GM12891 (cell line): ENCODE measurements around the gene TTC27.

Source experiments
- POLR2A ChIP-seq: IDR thresholded peaks from 2 replicates; pipeline ENCODE4 v1.6.1; 2011; ENCODE audit warnings: low read depth, low read length, control low read depth
- POLR2AphosphoS5 ChIP-seq: IDR thresholded peaks from 2 replicates; pipeline ENCODE4 v1.6.1; 2011; ENCODE audit warnings: low read depth, low read length, control low read depth
- POU2F2 ChIP-seq: IDR thresholded peaks from 2 replicates; pipeline ENCODE4 v1.6.1; 2011; ENCODE audit warnings: low read depth, mild to moderate bottlenecking, control low read depth, low read length, moderate library complexity
- SPI1 ChIP-seq: IDR thresholded peaks from 2 replicates; pipeline ENCODE4 v1.6.1; 2011; ENCODE audit warnings: low read depth, low read length, control low read depth

DNA sequence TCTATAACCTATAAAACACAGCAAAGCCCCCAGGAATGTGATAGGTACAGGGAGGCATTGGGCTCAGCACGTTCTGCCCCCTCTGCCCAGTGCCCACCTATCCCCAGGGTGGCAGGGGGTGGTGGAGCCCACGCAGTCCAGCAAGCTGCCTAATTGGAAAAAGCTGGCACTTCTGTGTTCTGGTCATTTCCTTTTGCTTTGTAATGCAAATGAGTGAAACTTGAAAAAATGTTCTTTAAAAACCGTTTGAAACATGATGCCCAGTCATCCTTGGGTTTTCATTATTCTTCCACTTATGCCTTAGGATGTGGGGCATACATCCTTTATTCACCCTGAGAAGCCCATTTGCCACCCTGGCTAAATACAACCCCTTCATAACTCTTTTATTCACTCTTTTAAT lies 229.0 kb downstream of the TTC27 start:
- TF ChIP-seq POLR2A (no peak), POLR2AphosphoS5 (no peak), POU2F2 (no peak), SPI1 (no peak)
